ENCODE measurements around the gene VDR.

VDR gene

GRCh38 chr12:47903927-47904712, 674 bp downstream of the VDR start:
- Histone ChIP-seq H3K4me3 (ENCODE audit: low read length) (peak overlapping the region; percentile 70), H3K4me1 (ENCODE audit: low read length) (peaks cover 47% of the 10 kb centered on the region), H3K9me3 (replicated peaks; ENCODE audit: insufficient read depth, low read length) (no peaks in the 10 kb centered on the region), H3K27ac (ENCODE audit: low read length) (peak overlapping the region; percentile 74), H3K79me2 (ENCODE audit: low read length) (peaks cover 51% of the 10 kb centered on the region), H2AFZ (ENCODE audit: low read length) (peak overlapping the region; percentile 65), H3K9ac (ENCODE audit: low read length) (peak overlapping the region; percentile 74), H3K4me2 (ENCODE audit: low read depth, low read length) (peak overlapping the region; percentile 97), H3K36me3 (replicated peaks; ENCODE audit: insufficient read depth, low read length) (no peaks in the 10 kb centered on the region), H3K27me3 (replicated peaks; ENCODE audit: insufficient read depth, low read length) (no peaks in the 10 kb centered on the region), H3F3A (ENCODE audit: insufficient read depth, low read length) (peaks cover 16% of the 10 kb centered on the region; the same call in 1 of the 2 replicates), H4K20me1 (ENCODE audit: insufficient read depth, low read length) (no peaks in the 10 kb centered on the region), H3K9me2 (replicated peaks; ENCODE audit: insufficient read depth, low read length) (no peaks in the 10 kb centered on the region)
- TF ChIP-seq EZH2 (optimal IDR thresholded peaks at IDR 0.05; ENCODE audit: low read depth, low read length) (no peak), EZH2phosphoT487 (IDR thresholded peaks at IDR 0.05; ENCODE audit: low read length) (no peak)
- TF ChIP-seq, protein P1, sequence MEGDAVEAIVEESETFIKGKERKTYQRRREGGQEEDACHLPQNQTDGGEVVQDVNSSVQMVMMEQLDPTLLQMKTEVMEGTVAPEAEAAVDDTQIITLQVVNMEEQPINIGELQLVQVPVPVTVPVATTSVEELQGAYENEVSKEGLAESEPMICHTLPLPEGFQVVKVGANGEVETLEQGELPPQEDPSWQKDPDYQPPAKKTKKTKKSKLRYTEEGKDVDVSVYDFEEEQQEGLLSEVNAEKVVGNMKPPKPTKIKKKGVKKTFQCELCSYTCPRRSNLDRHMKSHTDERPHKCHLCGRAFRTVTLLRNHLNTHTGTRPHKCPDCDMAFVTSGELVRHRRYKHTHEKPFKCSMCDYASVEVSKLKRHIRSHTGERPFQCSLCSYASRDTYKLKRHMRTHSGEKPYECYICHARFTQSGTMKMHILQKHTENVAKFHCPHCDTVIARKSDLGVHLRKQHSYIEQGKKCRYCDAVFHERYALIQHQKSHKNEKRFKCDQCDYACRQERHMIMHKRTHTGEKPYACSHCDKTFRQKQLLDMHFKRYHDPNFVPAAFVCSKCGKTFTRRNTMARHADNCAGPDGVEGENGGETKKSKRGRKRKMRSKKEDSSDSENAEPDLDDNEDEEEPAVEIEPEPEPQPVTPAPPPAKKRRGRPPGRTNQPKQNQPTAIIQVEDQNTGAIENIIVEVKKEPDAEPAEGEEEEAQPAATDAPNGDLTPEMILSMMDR (IDR thresholded peaks at IDR 0.05; ENCODE audit: low read length), result no peak
- DNase-seq, result peak; percentile 63

GRCh38 chr12:47903151-47903611, 1.6 kb downstream of the VDR start:
- H3K27ac ChIP-seq (ENCODE audit: low read length), result peak overlapping the region; percentile 74; the same call in 1 of the 2 replicates
- peak; percentile 56 for DNase-seq
- peaks cover 47% of the 10 kb centered on the region for H3K4me1 ChIP-seq (ENCODE audit: low read length)
- no peaks in the 10 kb centered on the region for H3K27me3 ChIP-seq (replicated peaks; ENCODE audit: insufficient read depth, low read length)
- peak overlapping the region; percentile 70 for H3K4me3 ChIP-seq (ENCODE audit: low read length)
- H3F3A ChIP-seq (ENCODE audit: insufficient read depth, low read length), result peaks cover 16% of the 10 kb centered on the region; the same call in 1 of the 2 replicates
- TF ChIP-seq, protein P1 (IDR thresholded peaks at IDR 0.05; ENCODE audit: low read length), result no peak
- TF ChIP-seq EZH2 (optimal IDR thresholded peaks at IDR 0.05; ENCODE audit: low read depth, low read length), result no peak
- no peak for TF ChIP-seq EZH2phosphoT487 (IDR thresholded peaks at IDR 0.05; ENCODE audit: low read length)
- H3K9me3 ChIP-seq (replicated peaks; ENCODE audit: insufficient read depth, low read length), result no peaks in the 10 kb centered on the region
- H4K20me1 ChIP-seq (ENCODE audit: insufficient read depth, low read length), result no peaks in the 10 kb centered on the region
- peaks cover 60% of the 10 kb centered on the region for H3K79me2 ChIP-seq (ENCODE audit: low read length)
- H3K4me2 ChIP-seq (ENCODE audit: low read depth, low read length), result peak overlapping the region; percentile 97
- H3K9me2 ChIP-seq (replicated peaks; ENCODE audit: insufficient read depth, low read length), result no peaks in the 10 kb centered on the region
- no peaks in the 10 kb centered on the region for H3K36me3 ChIP-seq (replicated peaks; ENCODE audit: insufficient read depth, low read length)
- H3K9ac ChIP-seq (ENCODE audit: low read length), result peak overlapping the region; percentile 74; the same call in 1 of the 2 replicates
- no peak overlapping the region for H2AFZ ChIP-seq (ENCODE audit: low read length)

DNA sequence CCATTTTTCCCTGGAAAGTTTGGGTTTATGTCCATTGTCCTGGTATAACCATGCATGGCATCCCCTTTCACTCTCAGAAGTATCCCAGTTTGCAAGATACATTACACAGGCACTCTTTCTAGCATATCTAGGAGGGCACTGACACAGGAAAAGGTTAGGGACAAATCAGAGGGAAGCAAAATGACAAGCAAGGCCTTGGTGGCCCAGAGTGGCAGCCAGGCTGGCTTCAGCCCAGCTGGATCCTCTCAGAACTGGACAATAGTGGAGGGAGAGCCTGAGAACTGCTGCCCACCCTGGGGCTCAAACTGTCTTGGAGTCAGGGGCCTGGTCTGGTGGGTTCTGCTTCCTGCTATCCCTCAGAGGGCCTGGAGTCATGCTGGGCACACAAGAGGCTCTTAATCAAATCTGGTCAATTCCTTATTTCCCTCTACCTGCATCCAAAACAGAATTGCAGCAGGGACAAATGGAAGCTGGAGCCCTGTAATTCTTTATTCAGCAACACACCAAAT, 2.6 kb downstream of the VDR start:
- peak overlapping the region; percentile 97 for H3K4me2 ChIP-seq (ENCODE audit: low read depth, low read length)
- no peak overlapping the region for H3K4me3 ChIP-seq (ENCODE audit: low read length)
- H3K27me3 ChIP-seq (replicated peaks; ENCODE audit: insufficient read depth, low read length), result no peaks in the 10 kb centered on the region
- H3K4me1 ChIP-seq (ENCODE audit: low read length), result peaks cover 50% of the 10 kb centered on the region
- H3F3A ChIP-seq (ENCODE audit: insufficient read depth, low read length), result peaks cover 16% of the 10 kb centered on the region; the same call in 1 of the 2 replicates
- no peak overlapping the region for H3K27ac ChIP-seq (ENCODE audit: low read length)
- no peaks in the 10 kb centered on the region for H3K9me3 ChIP-seq (replicated peaks; ENCODE audit: insufficient read depth, low read length)
- no peak for TF ChIP-seq EZH2phosphoT487 (IDR thresholded peaks at IDR 0.05; ENCODE audit: low read length)
- TF ChIP-seq EZH2 (optimal IDR thresholded peaks at IDR 0.05; ENCODE audit: low read depth, low read length), result no peak
- TF ChIP-seq, protein P1 (IDR thresholded peaks at IDR 0.05; ENCODE audit: low read length), result no peak
- peaks cover 70% of the 10 kb centered on the region for H3K79me2 ChIP-seq (ENCODE audit: low read length)
- H2AFZ ChIP-seq (ENCODE audit: low read length), result no peak overlapping the region
- no peaks in the 10 kb centered on the region for H3K9me2 ChIP-seq (replicated peaks; ENCODE audit: insufficient read depth, low read length)
- no peak overlapping the region for H3K9ac ChIP-seq (ENCODE audit: low read length)
- no peaks in the 10 kb centered on the region for H3K36me3 ChIP-seq (replicated peaks; ENCODE audit: insufficient read depth, low read length)
- no peak for DNase-seq
- H4K20me1 ChIP-seq (ENCODE audit: insufficient read depth, low read length), result no peaks in the 10 kb centered on the region
